GM21423 (cell line): ENCODE results near the gene CCDC57.
"Not testable (repeated sequence)": the region's sequence is repeated elsewhere in the genome, so short reads cannot be mapped to it uniquely, and the experiment has no call there.

ENCODE experiments used
- ATAC-seq: cut with Tn5 transposase; IDR thresholded peaks from one replicate; pipeline ENCODE4 v1.9.1; 2021; ENCODE audit warnings: mild to moderate bottlenecking, moderate library complexity; ENCODE audit not compliant: unreplicated experiment

Gene CCDC57, protein sequence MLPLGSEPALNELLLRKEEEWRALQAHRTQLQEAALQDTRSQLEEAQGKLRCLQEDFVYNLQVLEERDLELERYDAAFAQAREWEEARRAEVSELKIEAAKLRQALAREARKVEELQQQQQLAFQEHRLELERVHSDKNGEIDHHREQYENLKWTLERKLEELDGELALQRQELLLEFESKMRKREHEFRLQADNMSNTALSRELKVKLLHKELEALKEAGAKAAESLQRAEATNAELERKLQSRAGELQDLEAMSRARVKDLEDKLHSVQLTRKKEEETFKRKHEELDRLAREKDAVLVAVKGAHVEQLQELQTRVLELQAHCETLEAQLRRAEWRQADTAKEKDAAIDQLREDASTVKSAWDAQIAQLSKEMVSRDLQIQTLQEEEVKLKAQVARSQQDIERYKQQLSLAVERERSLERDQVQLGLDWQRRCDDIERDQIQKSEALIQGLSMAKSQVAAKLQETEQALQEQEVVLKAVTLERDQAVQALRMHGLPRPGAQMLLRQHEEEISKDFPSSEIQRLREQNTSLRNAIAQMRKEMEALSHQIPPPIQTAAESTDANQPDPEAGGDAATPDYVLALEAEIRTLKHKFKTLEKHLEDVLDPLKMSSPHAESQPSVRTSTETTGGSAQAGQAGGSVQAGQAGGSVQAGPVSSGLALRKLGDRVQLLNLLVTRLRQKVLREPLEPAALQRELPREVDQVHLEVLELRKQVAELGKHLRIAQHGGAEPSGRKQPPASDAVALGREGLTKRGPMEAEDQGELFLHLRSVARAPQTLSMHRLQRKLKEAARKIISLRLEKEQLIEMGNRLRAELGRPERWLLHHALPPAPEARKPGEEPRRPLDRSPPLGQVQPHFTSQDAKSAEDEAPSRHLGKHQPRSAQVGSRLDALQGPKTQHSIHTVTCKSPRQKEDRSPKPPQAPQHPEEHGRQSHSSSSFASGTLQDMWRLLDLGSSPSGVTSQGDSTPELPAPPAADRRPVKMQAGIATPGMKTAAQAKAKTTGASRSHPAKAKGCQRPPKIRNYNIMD

DNA sequence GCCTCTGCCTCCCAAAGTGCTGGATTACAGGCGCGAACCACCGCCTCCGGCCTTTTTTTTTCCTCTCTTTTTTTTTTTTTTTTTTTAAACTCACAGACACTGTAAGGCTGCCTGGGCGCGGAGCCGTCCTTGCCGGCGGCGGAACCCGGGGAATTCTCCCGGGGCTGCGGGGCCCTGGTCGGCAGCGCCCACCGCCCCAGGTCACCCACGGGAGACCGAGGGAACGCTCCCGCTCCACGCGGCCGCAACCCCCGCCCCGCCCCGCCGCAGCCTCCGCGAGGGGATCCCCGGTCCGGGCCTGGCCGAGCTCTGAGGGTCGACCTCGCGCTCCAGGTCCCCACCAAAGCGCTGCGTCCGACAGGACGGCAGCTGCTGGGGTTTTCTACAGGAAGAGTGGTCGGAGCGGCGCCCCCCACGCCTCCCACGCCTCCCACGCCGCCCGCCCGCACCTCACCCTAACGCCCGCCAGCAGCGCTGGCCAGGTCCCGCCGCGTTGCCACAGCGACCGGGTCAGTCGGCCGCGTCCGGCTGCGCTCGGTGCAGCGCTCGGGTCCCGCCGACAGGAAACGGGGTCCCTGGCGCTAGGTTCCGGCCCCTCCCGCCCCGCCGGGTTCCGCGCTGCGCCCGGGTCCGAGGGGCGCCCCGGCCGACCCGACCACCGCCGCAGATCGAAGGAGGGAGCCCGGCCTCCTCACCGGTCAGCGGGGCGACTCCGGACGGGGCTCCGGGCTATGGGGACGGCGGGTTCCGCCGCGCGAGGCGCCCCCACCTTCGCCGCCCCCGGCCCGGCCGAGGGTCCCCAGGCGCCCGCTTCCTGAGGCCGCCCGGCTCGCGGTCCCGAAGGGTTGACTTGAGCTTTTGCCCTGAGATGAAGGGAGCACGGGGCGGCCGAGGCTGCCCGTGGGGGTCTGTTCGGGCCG is at the start of gene CCDC57:
CCDC57 (minus strand) TSS at position 512 of the 920 bp plus-strand sequence. CDS start 10,898 bp downstream, outside the sequence.
- peak; percentile 61 for ATAC-seq

DNA sequence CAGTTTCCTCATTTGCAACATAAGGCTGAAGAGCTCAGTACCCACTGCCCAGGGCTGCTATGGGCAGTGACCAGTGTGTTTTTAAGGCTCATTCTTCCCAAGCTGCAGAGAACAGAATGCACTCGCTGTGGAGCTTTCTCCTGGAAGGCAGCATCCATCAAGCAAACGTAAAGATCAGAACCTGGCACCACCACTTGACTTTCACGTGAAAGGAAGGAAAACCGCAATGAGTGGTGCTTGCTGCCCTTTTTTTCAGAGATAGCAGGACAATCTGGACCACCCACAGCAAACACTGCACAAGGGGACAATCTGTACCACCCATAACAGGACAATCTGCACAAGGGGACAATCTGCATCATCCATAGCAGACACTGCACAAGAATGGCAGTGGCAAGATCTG is 49.7 kb upstream of the CCDC57 start:
- no peak for ATAC-seq

DNA sequence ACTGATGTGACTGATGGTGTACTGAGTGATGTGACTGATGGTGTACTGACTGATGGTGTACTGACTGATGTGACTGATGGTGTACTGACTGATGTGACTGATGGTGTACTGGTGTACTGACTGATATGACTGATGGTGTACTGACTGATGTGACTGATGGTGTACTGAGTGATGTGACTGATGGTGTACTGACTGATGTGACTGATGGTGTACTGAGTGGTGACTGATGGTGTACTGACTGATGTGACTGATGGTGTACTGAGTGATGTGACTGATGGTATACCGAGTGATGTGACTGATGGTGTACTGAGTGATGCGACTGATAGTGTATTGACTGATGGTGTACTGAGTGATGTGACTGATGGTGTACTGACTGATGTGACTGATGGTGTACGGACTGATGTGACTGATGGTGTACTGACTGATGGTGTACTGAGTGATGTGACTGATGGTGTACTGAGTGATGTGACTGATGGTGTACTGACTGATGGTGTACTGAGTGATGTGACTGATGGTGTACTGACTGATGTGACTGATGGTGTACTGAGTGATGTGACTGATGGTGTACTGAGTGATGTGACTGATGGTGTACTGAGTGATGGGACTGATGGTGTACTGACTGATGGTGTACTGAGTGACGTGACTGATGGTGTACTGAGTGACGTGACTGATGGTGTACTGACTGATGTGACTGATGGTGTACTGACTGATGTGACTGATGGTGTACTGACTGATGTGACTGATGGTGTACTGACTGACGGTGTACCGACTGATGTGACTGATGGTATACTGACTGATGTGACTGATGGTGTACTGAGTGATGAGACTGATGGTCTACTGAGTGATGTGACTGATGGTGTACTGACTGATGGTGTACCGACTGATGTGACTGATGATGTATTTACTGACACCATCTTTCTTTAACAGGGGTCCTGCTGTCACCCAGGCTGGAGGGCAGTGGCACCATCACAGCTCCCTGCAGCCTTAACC is 47.6 kb upstream of the CCDC57 start:
- not testable (repeated sequence) for ATAC-seq

DNA sequence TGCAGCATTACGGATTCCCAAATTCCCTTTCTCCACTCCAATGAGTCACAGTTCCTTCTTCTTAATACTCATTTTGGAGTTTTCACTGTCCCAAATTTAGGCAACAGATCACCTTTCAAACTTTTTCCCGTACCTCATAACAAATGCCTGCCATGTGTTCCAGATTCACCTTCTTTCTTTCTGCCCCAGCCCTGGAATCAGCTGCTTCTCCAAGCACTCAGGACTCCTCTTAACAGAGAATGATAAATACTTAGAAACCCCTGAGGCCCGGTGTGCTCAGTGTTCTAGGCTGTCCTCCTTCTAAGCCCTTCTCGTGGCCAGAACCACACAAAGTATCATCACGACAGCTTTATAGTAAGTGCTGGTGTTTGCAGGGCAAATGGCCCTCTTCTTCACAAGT is 45.9 kb upstream of the CCDC57 start:
- ATAC-seq: no peak

DNA sequence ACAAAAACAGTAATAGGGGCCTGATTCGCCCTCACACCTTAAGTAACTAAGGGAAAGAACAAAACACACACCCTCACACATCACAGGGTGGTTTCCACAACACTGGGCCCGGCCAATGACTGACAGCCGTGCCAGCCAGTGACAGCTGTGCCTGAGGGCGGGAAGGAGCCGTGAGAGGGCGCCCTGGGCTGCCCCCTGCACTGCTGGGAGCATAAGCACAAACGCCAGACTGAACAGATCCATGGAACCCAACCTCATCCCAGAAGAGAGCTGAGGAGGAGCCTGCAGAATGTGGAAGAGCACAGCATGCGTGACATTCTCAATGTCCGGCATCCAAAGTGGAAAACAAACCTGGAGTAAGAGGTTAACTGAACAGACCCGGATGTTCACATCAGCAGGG is 44.8 kb upstream of the CCDC57 start:
- no peak for ATAC-seq

DNA sequence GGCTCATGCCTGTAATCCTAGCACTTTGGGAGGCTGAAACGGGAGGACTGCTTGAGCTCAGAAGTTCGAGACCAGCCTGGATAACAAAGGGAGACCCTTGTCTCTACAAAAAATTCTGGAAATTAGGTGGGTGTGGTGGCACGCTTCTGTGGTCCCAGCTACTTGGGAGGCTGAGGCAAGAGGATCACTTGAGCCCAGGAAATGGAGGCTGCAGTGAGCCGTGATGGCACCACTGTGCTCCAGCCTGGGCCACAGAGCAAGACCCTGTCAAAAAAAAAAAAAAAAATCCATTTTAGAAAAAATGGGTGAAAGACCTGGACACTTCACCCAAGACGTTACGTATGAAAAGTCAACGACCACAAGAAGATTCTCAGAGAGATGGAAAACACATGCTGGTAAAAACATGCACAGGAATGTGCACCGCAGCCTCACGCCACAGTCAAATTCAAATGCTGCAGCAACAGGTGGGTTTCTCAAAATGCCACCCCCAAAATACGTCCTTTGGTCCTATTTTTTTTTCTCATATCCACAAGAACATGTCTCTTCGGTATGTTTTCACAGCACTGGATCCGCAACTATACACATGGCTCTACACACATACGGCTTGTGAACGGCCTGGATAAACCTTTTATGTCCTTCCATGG is 43.7 kb upstream of the CCDC57 start:
- no peak for ATAC-seq

DNA sequence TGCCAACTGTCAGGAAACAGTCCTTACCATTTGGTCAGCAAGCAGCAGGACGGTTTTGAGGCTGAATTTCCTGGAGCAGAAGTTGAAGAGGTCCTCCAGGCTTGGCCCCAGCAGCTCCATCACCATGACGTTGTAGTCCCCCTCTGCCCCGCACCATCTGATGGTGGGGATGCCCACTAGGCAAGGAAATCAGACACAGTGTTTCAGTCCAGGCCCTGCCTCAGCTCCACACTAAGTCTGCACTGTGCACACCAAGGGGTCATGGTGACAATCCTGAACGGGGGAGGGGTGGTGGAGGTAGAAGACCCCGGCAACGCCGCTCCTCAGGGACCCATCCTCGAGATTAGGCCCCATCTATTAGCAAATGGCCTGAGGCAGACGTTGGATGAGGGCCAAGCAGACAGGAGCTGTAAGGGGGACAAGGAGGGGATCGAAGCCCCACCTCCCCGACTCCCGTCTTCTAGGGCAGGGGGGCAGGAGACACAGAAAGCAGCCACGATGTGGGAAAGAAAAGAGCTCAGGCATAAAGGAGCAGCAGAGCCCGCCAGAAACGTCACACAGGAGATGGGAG is 42.8 kb upstream of the CCDC57 start:
- ATAC-seq: no peak

DNA sequence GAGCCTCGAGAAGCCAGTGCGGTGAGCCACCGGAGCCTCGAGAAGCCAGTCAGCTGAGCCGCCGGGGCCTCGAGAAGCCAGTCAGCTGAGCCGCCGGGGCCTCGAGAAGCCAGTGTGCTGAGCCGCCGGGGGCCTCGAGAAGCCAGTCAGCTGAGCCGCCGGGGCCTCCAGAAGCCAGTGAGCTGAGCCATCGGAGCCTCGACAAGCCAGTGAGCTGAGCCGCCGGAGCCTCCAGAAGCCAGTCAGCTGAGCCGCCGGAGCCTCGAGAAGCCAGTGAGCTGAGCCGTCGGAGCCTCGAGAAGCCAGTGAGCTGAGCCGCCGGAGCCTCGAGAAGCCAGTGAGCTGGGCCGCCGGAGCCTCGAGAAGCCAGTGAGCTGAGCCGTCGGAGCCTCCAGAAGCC is 42.1 kb upstream of the CCDC57 start:
- not testable (repeated sequence) for ATAC-seq

DNA sequence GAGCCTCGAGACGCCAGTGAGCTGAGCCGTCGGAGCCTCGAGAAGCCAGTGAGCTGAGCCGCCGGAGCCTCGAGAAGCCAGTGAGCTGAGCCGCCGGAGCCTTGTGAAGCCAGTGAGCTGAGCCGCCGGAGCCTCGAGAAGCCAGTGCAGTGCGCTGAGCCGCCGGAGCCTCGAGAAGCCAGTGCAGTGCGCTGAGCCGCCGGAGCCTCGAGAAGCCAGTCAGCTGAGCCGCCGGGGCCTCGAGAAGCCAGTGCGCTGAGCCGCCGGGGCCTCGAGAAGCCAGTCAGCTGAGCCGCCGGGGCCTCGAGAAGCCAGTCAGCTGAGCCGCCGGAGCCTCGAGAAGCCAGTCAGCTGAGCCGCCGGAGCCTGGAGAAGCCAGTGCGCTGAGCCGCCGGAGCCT is 41.5 kb upstream of the CCDC57 start:
- not testable (repeated sequence) for ATAC-seq

DNA sequence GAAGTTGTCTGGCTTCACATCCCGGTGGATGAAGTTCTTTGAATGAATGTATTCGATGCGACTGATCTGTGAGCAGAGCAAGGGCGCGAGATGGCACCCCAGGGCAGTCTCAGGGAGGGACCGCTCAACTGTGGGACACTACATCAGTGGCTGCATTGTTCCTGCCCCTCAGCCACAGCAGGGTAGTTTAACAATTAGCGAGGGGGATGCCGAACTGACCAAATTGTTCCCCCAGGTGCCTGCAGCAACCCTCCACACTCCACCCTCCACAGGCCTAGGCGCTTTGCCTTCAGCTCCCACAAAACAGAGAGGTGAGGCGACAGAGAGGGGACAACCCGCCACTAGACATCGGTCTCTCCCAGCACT is 40.5 kb upstream of the CCDC57 start:
- no peak for ATAC-seq

DNA sequence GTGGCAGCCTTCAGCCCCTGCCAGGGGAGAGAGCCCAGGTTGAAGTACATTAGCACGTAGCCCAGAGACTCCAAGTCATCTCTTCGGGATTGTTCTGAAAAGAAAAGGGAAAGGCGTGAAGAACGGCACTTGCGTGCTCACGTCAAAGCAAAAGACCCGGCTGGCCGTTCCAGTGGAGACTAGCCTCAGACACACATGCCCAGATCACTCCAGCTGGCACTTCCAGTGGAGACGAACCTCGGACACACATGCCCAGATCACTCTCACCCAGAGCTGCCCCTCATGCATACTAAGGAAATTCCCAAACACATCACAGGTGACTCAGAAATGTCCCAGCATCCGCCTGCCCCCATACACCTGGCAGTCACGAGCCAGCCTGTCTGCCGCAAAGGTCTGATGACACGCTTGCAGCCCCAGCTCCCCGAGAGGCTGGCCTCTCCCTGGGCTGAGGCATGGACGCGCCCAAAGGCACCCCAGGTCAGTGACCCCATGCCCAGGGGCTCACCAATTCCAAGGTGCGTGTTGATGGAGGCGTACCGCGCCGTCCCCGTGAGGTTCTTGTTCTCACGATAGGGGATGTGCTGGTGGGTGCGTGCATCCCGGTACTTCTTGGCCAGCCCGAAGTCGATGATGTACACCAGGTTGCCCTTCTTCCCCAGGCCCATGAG is 40.0 kb upstream of the CCDC57 start:
- no peak for ATAC-seq

DNA sequence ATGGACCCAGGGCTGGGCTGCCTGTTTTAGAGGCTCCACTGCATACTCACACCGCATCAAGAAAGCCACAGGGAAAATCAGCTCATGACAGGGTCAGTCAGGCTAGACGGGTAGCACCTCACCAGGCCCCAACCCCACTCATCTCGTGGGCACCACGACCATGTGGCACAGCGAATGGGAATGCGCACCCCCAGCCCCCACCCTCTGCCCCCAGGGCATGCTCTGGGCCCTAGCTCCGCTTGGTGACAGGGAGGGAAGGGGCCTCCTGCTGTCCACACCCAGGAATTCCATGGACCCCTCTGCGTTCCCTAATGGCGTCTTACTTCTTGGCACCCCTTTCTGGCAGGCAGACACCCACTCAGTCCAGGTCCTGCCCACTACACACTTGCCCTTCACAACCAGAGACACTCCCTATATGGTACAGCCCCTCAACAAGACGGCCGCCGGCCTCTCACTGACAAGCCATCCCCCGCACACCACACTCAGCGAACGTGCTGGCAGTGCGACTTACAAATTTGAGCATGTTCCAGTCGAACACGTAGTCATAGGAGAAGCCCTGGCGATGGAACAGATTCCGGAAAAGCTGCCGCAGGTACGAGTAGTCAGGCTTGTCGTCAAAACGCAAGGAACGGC is 38.3 kb upstream of the CCDC57 start:
- ATAC-seq: no peak

DNA sequence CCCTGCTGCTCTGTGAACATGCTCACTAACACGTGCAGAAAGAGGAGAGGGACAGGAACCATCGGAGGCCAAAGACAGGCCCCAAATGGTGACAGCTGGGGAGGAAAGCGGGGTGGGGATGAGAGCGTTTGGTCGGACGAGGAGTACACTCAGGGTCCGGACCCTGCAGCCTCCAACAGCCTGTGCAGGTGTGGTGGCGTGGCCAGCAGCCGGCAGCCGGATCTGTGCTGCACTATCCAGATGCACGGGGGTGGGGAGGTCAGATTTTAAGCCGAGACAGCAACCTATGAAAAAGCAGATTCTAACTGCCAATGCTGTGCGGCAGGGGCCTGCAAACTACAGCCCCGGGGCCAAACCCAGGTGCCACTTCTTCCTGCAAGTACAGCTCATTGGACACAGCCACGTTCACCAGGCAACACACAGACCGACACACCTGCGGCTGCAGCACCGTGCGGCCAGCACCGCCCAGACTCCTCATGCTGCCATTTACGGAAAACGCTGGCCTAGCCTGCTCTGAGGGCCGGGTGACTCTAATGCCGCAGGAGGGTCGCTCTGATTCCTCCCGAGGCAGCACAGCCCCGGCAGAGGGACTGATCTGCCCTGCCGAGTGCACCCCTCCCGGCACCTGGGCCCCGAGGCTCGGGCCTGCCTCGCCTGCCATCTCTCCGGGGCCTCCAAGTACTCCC is 37.4 kb upstream of the CCDC57 start:
- ATAC-seq: no peak

DNA sequence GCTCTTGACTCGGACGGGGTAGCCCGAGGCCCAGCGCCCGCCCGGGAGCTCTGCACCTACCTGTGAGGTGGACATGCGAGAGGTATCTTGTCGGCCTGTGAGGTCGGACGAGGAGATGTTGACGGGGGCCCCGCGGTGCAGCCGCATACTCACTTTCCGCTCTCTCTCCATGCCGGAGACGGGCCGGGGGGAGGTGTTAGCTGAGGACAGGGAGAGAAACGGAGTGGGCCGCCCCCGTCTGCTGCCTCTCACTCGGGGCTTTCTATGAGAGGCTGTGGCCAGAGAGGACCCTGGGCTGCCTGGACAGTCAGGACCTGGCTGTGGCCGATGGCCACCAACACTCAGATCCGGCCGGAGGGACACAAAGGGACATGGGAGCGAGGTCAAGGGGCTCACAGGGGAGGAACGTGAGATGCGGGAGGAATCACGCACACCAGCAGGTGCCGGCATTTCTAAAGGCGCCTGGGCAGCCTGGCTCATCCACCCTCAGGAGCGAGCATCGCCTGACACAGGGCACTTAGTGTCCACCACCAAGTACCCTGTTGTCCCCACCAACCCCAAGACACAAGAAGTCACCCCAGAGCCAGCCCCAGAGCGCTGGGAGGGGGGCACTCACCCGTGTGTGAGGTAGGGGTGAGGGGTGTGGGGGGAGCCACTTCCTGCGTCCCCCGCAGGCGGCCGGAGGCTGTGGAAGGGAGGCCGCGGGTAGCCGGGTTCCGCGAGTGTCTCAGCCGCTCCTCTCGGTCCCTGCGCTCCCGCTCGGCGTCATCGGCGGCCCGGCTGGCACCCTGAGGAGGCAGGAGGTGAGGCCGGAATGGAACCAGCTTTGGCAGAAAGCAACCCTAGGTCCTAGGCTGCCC is 36.4 kb upstream of the CCDC57 start:
- no peak for ATAC-seq

DNA sequence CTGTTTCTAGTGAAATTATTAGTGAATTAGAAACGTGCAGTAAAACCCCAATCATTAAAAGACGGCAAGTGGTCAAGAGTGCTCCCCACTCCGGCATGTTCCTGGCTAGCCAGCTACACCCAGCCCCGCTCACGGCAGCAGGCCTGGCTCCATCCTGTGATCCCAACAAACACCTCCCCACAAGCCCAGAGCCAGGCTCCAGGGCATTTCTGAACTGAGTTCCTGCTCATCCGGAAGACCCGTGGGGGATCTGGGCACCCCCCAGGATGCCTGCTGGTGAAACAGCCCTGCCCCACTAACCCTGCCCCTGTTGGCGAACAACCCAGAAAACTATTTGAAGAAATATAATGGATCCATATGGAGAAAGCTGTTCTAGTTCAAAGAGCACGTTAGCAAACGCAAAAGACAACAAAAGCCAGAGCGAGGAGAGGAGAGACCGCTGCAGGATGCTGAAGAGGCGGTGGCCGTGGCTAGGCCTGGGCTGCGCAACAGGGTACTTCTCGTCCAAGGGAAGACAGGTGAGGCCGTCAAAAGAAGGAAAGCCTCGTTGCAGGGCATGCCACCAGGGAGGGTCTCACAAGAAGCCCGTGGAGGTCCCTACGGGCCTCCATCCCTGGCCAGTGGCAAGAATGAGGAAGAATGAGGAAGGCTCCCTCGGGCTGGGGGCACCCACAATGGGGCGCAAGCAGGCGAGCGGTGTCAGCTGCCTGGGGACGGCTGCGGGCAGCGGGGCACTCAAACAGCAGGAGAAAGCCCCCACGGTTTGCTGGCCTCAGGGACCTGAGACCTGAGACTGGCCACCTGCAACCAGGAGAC is 35.4 kb upstream of the CCDC57 start:
- ATAC-seq: no peak
